CD4-positive, alpha-beta T cell treated with Interferon gamma for 1 hour (primary cell): Measurements from ENCODE around the gene ANKZF1.

ENCODE experiments used
- DNase-seq: peaks from one replicate; pipeline ENCODE4 v3.0.0-alpha.2; 2020

ANKZF1 gene

GRCh38 chr2:219285373-219285735 is 55.7 kb downstream of the ANKZF1 start:
- DNase-seq = no peak

DNA sequence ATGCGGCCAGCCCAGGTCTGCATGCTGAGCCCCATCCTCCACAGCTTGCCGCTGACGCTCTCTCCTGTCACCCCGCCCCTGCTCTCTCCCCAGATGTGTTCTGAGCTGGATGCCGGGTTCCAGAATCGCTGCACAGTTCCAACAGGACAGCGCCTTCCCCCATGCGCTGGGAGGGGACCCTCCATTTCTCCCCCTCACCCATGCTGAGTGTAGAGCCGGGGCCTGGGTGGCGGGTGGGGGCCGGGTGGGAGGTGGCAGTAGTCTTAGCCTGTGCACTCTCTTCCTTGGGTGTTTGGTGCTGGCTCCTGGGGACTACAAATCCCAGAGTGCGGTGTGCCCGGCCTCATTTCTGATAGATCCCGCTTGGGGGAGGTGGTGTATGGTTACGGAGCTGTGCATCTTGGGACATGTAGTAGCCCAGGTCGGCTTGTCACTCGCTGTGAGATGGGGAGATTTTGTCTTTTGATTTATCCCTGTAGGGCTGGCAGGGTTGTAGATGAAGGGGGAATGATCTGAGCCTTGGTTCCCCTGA is 56.4 kb downstream of the ANKZF1 start:
- DNase-seq = no peak
